SW 1271 (cell line): ENCODE data around the gene ARHGEF9.
"Not testable (repeated sequence)": the region's sequence is repeated elsewhere in the genome, so short reads cannot be mapped to it uniquely, and the experiment has no call there.

Experiments used
- DNase-seq, 2 experiments: peaks; one replicate each; lab custom pipeline; 2025; lab: John Stamatoyannopoulos, UW

The ARHGEF9 gene

DNA sequence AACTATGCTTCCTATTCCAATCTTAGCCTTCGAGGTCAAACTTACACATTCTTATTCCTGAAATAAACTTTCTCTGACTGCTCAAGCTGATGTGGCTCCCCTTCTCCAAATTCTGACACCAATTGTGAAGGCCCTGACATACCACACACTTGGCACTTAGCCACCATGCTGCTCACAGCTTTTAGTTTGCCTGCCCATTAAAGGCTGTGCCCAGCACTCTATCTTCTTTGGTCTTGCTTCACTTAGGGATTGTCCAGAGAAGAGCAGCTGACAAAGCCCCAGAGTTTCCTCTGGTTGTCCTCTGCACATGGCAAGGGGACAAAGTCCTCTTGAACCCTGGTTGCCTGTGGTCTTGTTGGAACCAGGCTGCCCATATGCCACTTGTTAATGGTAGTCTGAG is 126.1 kb downstream of the ARHGEF9 start:
- DNase-seq, result no peak

- DNase-seq, result no peak
These were observed 127.2 kb downstream of the ARHGEF9 start for GRCh38 chrX:63657821-63658220.

DNA sequence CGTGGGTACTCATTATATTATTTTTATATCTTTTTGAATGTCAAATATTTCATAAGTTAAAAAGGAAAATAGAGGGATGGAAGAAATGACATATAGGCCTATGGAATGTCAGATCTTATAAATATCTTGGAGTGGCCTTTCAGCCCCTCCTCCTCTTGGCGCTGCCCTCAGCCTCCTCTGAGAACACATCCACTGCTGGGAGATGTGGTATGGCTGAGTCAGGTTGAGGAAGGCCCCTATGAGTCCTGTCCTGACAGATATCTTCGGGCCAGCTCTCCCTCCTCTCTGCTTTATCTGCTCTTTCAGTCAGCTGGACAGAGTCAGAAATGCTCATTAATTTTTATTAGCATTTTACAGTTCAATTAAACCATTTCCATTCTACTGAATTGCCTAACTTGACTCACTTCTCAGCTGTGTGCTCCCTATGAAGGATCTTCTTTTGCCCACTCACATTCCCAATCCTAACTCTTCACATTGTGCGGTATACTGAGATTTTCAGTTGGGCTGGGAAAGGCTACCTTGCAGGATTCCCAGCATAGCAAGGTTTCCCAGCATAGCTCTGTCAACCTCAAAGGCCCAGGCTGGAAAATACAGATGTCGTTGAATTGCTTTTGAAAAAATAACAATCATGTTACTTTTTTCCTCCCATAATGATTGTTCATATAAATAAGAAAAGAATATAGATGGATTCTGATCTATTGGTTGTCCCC is 128.0 kb downstream of the ARHGEF9 start:
- no peak for DNase-seq

GRCh38 chrX:63652086-63652765 is 132.8 kb downstream of the ARHGEF9 start:
- DNase-seq, result no peak

- not testable (repeated sequence) for DNase-seq
These were observed 139.3 kb downstream of the ARHGEF9 start for GRCh38 chrX:63645748-63646147.

GRCh38 chrX:63635750-63636149 is 149.3 kb downstream of the ARHGEF9 start:
- DNase-seq, result no peak

DNA sequence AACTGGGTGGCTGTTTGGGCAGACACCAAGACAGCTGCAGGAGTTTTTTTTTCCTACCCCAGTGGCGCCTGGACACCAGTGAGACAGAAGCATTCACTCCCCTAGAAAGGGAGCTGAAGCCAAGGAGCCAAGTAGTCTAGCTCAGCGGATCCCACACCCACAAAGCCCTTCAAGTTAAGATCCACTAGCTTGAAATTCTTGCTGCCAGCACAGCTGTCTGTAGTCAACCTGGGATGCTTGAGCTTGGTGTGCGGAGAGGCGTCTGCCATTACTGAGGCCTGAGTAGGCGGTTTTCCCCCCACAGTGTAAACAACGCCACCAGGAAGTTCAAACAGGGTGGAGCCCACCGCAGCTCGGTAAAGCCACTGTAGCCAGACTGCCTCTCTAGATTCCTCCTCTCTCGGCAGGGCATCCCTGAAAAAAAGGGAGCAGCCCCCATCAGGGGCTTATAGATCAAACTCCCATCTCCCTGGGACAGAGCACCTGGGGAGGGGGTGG is 171.4 kb downstream of the ARHGEF9 start:
- no peak for DNase-seq

DNA sequence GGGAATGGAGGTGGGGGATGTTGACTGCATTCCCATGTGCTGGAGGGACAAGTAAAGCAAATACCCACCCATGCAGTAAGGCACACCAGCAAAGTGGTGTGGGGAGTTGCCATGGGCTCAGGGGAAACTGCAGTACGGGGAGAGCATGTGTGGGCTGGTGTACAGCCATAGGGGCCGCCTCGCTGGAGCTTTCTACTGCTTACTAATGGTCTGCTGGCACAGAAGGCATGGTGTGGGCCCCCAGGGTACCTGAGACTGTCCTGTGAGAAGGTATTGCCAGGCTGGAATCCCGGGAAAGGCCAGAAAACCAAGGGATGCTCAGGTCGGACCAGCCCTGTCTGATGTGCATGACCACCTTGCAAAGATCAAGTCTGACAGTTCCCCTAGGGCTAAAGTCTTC is 199.1 kb downstream of the ARHGEF9 start:
- DNase-seq, result no peak
